ENCODE results near the gene CCDC93. TPM values are rescaled to one million over a fixed set of nuclear protein-coding genes. Genes with fewer than 3 reads are reported as not detected.

Gene CCDC93
- total RNA-seq, 1 experiment from 2014 or later, result 31.5 TPM

DNA sequence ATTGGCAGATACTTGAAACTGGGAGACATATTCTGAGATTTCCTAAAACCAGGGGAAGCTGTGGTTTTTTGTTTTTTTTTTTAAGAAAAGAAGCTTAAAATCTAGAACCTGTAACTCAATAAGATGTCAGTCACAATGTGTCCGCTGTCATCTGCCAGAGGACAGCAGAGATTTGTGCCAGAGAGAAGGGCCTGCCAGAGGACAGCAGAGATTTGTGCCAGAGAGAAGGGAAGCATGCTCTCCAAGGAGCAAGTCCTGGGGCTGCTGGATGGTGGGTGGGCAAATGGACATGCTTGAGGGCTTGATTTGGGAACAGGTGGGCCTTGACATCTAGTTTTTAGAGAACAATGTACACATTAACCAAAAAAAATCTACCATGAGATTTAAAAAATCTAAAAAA, 77.9 kb downstream of the CCDC93 start:
- ChIA-PET POLR2A (no interaction called here), CTCF (no interaction called here)
- Histone ChIP-seq H3K36me3 (ENCODE audit: control insufficient read depth, insufficient read depth, low read length) (no peaks in the 10 kb centered on the region; the same call in 1 of the 2 replicates), H3K27me3 (ENCODE audit: control insufficient read depth, insufficient read depth, low read length) (no peaks in the 10 kb centered on the region), H3K27ac (ENCODE audit: low read length) (no peak overlapping the region), H3K9me3 (ENCODE audit: control insufficient read depth, insufficient read depth, low read depth, low read length) (no peaks in the 10 kb centered on the region), H3K4me1 (ENCODE audit: control insufficient read depth, insufficient read depth, low read length) (no peaks in the 10 kb centered on the region), H3K4me3 (ENCODE audit: low read depth in 2 of 2, low read length in 2 of 2) (no peak overlapping the region)
- TF ChIP-seq REST (IDR thresholded peaks at IDR 0.05; ENCODE audit: insufficient read depth in 1 of 2, low read depth in 2 of 2, low read length in 1 of 2), result no peak
- TF ChIP-seq POLR2AphosphoS5 (IDR thresholded peaks at IDR 0.05; ENCODE audit: low read depth, low read length), result no peak
- no peak for TF ChIP-seq TCF7L2 (IDR thresholded peaks at IDR 0.05; ENCODE audit: low read depth, low read length)
- no peak for TF ChIP-seq SIN3A (IDR thresholded peaks at IDR 0.05; ENCODE audit: borderline replicate concordance, insufficient read depth, low read depth, low read length)
- TF ChIP-seq, protein P1, sequence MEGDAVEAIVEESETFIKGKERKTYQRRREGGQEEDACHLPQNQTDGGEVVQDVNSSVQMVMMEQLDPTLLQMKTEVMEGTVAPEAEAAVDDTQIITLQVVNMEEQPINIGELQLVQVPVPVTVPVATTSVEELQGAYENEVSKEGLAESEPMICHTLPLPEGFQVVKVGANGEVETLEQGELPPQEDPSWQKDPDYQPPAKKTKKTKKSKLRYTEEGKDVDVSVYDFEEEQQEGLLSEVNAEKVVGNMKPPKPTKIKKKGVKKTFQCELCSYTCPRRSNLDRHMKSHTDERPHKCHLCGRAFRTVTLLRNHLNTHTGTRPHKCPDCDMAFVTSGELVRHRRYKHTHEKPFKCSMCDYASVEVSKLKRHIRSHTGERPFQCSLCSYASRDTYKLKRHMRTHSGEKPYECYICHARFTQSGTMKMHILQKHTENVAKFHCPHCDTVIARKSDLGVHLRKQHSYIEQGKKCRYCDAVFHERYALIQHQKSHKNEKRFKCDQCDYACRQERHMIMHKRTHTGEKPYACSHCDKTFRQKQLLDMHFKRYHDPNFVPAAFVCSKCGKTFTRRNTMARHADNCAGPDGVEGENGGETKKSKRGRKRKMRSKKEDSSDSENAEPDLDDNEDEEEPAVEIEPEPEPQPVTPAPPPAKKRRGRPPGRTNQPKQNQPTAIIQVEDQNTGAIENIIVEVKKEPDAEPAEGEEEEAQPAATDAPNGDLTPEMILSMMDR (IDR thresholded peaks at IDR 0.05), result no peak
- in situ Hi-C loops (cut with HindIII; ENCODE audit: low pct_unique_long_range_greater_than_20kb, low sequenced_read_pairs) (no loop called here), intact Hi-C loops (cut with micrococcal nuclease; ENCODE audit: unreplicated experiment) (no loop called here)
- ATAC-seq (no peak), DNase-seq (ENCODE audit: low read depth, low spot score) (no peak)
- BruUV-seq (replicated peaks), result no TSS peak

DNA sequence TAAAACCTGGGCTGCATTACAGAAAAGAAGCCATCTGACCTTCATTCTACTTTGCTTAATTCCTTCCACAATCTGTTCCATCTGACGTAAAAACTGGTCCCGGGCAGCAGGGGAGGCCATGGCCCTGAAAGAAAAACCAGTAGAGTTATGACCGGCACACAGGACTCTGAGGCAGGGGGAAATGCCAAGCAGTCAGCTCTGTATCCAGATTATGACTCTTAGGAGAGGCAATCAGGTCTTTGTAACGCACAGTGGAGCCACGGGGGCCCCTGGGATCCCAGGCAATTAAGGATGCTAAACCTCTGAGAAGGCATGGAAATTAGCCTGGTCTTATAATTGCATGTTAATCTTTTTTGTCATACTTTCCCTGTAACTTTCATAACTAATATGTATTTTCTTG, 78.4 kb downstream of the CCDC93 start:
- no TSS peak for BruUV-seq (replicated peaks)

More for the DNA sequence above, 78.4 kb downstream of the CCDC93 start:
- ChIA-PET POLR2A (no interaction called here), CTCF (no interaction called here)
- no peak overlapping the region for H3K4me3 ChIP-seq (ENCODE audit: low read depth in 2 of 2, low read length in 2 of 2)
- DNase-seq (ENCODE audit: low read depth, low spot score) (no peak), ATAC-seq (no peak)
- no peaks in the 10 kb centered on the region for H3K9me3 ChIP-seq (ENCODE audit: control insufficient read depth, insufficient read depth, low read depth, low read length)
- H3K27ac ChIP-seq (ENCODE audit: low read length), result no peak overlapping the region
- no peaks in the 10 kb centered on the region for H3K4me1 ChIP-seq (ENCODE audit: control insufficient read depth, insufficient read depth, low read length)
- intact Hi-C loops (cut with micrococcal nuclease; ENCODE audit: unreplicated experiment) (no loop called here), in situ Hi-C loops (cut with HindIII; ENCODE audit: low pct_unique_long_range_greater_than_20kb, low sequenced_read_pairs) (no loop called here)
- TF ChIP-seq SIN3A (IDR thresholded peaks at IDR 0.05; ENCODE audit: borderline replicate concordance, insufficient read depth, low read depth, low read length) (no peak), POLR2AphosphoS5 (IDR thresholded peaks at IDR 0.05; ENCODE audit: low read depth, low read length) (no peak), REST (IDR thresholded peaks at IDR 0.05; ENCODE audit: insufficient read depth in 1 of 2, low read depth in 2 of 2, low read length in 1 of 2) (no peak), TCF7L2 (IDR thresholded peaks at IDR 0.05; ENCODE audit: low read depth, low read length) (no peak)
- TF ChIP-seq, protein P1 (IDR thresholded peaks at IDR 0.05), result no peak
- H3K27me3 ChIP-seq (ENCODE audit: control insufficient read depth, insufficient read depth, low read length), result no peaks in the 10 kb centered on the region
- no peaks in the 10 kb centered on the region; the same call in 1 of the 2 replicates for H3K36me3 ChIP-seq (ENCODE audit: control insufficient read depth, insufficient read depth, low read length)
